NCI-H345 treated with DMSO at 0.1 percent for 48 hours (cell line): ENCODE results near the gene DTYMK.
A peak's percentile ranks its signal among the peaks of the same experiment; 100 is the strongest.

ENCODE experiments used
- DNase-seq: peaks from one replicate; lab custom pipeline; 2025; ENCODE audit not compliant: unreplicated experiment; lab: John Stamatoyannopoulos, UW

The DTYMK gene

DNA sequence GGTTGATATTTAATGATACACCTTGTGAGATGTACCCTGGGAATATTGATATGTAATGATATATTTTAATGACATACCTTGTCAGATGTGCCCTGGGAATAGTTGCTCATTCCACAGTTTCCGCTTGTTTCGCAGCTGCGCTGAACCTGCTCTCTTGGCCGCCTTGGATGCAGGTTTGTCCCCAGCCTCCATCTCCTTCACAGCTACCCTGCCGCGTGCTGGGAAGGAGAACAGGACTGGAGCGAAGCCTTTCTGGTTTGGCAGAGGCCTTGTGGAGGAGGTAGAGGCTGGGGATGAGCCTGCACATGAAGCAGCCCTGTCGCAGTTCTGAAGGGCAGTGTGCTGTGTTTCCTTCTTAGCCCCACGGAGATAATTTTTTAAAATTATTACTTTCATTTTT, 34.5 kb downstream of the DTYMK start:
- DNase-seq = no peak

DNA sequence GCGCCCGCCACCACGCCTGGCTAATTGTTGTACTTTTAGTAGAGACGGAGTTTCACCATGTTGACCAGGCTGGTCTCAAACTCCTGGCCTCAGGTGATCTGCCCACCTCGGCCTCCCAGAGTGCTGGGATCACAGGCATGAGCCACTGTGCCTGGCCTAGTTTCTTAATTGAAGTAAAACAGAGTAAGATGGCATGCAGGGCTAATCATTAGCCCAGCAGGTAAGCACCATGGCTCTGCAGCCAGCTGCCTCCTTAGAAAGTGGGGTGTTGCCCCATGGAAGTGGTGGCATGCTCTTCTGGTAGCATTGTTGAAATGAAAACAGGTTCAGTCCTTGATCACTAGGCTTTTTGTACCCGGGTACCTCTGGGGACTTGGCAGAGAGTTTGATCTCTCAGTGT, 36.7 kb downstream of the DTYMK start:
- DNase-seq = no peak

DNA sequence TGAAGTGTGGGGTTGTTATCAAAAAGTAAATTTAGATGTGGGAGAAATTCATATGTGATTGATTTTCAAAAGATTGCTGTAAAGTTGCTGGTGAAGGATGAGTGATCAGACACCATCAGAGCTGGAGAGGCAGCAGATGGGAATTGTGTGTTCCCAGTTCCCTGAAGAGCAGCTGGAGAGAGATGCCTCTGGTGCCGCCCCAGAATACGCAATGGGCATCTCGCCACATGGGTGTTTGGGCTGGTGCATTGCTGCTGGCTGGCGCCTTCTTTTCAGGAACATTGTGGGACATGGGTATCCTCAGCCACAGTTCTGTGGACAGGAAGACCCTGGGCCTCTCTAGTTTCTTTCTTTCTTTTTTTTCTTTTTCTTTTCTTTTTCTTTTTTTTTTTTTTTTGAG, 37.2 kb downstream of the DTYMK start:
- DNase-seq = no peak

DNA sequence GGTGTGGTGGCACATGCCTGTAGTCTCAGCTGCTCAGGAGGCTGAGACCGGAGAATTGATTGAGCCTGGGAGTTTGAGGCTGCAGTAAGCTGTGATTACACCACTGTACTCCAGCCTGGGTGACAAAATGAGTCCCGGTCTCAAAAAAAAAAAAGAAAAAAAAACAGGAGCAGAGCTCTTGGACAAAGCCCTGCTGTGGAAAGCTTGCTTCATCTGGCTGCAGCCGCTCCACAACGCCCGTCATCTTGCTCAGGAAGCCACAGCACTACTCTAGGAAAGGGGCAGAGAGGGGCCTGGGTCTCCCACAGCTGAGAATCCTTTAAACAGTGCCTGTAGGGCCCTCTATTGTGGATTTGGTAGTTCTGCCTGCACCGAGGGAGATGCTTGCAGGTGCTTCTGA, 38.2 kb downstream of the DTYMK start:
- no peak for DNase-seq

DNA sequence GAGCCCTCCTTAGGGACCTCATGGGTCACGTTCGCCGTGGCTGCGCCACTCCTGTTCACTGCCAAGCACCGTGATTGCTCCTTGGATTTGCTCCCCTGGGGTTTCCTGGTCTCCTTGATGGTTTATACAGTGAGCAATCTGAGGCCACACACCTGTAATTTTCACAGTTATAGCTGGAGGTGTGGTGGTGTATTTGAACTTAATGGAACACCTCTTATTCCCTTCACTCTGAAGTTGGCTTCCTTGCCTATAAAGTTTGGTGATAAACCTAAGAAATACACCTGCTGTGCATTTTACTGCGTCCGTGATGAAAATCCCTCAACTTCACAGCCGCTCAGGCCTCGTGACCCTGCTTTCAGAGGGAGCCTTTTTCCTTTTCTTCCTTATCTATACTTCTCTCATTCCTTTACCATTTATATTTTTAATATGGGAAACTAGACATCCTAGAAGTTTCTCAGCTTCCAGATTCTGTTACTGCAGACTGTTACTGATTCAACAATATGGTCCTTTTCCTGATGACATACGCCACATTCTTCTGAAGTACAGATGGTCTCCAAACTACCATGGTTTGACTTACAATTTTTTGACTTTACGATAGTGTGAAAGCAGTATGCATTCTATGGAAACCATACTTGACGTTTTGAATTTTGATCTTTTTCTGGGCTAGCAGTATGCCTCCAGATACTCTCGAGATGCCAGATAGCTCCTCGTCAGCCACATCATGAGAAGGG, 40.5 kb downstream of the DTYMK start:
- DNase-seq = no peak

DNA sequence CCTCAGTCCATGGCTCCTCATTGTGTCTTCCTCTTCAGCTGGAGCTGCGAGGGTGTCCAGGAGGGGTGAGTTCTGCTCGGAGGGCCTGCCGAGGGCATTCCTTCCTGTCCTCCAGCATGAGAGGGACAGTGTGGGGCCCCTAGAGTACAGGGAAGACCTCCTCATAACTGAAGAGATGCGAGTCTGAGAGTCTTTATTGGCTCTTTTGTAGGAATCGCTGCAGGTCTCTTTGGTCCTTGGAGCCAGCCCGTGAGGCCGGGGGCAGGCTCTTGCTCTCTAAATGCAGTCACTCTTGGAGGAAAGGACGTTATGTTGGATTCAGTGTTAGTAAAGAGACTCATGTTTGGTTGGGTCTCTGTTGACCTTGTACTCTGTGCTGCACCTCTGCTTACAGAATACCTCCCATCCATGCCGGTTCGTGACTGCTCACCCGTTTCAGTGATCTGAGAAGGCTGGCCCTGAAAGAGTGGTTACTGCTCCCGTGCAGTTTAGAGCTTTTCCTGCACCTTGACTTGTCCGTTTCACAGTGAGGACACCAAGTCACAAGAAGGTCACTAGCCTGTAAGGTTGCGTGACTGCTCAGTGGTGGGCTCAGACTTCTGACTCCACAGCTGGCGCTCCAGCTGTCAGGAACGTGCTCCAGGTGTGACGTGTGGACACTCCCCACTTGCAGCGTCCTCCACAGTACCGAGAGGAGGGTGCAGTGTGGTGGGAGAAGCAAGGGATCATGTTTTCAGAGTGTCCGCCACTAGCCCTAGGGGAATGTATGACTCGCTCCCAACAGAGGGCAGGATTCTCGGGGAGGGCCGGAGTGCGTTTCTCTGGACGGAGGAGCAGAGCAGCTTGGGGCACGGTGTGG, 41.3 kb downstream of the DTYMK start:
- DNase-seq = no peak

DNA sequence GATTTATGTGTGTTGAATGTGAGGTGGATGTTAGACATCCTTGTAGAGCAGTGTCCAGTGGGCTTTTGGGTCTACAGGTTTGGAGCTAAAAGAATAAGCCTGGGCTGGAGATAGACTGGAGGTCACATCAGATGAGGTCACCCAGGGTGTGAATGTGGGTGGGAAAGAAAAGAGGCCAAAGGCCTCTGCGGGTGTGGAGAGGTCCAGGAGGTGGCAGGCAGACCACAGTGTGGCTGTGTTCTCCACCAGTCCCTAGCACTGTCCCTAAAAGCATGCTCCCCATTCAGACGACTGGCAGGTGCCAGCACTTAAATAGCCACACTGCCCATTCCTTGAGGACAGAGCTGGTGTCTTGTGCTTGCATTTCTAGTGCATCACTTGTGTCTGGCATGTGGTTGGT, 45.0 kb downstream of the DTYMK start:
- no peak for DNase-seq

DNA sequence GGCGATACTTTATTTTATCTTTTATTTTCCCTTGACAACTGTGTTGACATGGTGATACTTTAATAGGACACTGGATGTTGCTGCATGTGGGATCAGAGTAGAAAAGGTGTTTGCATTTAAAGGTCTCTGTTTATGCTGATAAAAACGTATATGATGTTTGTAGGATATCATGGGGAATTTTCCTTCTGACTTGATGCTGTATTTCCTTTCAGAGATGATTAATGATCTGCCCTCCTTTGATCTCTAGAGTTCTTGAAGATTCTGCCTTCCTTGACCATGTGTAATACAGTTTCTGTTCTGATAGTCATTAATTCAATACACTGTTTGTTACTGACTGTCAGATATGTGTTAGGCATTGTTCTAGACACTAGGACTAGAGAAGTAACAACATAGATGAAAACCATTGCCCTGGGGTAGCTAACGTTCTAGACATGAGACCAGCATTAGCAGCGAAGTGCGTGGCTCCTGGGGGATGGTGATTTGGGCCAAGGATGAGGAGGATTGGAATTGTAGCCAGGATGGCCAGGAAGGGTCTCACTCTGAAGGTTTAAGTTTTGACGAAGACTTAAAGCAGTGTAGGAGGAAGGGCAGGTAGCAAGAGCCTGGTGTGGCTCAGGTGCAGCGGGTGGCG, 46.3 kb downstream of the DTYMK start:
- no peak for DNase-seq

DNA sequence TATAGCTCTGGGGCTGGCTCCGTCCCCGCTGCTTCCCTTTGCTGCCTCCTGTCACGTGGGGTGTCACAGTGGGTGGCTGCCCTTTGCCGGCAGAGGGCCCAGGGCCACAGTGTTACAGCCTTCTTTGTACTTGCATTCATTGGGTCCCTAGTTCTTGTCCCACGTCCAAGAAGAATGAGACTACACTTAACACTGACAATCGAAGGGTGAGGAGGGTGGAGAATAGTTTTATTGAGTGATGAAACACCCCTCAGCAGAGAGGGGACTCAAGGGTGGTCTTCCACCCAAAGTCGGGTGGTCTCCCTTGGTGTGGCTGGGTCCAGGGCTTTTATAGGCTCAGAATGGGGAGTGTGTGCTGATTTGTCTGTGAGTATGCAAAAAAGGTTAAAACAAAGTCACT, 47.2 kb downstream of the DTYMK start:
- no peak for DNase-seq

DNA sequence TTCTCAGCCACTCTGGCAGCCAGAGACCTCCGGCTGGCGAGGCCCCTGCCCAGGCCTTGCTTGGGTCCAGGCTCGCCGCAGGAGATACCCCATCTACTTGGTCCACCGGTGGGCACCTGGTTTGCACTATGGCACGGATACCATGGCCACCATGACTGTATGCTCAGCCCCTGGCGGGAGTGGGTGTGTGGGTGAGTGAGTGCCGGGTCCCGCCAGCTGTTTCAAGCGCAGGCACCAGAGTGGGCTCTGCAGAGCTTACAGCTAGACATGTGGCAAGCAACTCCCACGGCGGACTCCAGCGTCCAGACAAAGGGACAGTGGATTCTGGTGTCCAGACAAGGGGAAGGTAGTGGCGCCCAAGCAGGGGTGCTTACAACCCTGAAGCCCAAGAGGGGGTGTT, 47.7 kb downstream of the DTYMK start:
- DNase-seq = no peak

DNA sequence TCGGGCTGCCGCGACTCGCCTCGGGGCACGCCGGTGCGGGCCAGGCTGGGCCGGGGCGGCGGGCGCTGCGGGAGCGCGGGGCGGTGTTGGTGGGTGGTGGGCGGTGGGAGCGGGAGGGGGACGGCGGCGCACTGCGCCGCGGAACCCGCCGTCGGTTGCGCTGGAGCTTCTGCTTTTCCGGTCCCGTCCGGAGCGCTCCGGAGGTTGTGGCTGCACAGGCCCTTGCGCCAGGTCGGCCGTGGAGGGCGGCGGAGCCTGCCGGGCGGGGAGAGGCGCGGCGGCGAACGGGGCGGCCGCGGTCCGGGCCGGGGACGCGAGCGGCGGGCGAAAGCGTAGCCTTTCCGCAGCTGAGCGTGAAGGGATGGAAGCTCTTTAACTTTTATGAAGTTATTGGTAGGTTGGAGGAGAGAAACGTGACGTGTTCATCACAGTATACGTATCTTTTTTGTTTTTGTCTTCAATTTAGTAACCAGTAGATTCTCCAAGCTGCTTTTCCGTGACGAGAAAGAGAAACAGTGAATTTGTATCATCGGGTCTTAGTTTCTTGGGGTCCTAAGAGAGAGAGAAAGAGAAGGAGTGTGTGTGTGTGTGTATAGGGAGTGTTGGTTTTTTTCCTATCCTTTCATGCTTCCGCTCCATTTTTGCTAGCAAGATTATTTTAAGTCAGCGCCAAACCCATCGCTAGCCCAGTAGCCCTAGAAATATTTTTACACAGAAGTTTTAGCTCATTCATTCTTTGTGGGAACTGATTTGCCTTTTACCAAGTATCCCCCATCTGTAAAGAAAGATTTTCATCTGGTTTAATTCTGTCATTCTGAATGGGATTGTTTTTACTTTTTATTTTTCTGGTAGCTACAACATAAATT, 48.6 kb downstream of the DTYMK start:
- DNase-seq = no peak

DNA sequence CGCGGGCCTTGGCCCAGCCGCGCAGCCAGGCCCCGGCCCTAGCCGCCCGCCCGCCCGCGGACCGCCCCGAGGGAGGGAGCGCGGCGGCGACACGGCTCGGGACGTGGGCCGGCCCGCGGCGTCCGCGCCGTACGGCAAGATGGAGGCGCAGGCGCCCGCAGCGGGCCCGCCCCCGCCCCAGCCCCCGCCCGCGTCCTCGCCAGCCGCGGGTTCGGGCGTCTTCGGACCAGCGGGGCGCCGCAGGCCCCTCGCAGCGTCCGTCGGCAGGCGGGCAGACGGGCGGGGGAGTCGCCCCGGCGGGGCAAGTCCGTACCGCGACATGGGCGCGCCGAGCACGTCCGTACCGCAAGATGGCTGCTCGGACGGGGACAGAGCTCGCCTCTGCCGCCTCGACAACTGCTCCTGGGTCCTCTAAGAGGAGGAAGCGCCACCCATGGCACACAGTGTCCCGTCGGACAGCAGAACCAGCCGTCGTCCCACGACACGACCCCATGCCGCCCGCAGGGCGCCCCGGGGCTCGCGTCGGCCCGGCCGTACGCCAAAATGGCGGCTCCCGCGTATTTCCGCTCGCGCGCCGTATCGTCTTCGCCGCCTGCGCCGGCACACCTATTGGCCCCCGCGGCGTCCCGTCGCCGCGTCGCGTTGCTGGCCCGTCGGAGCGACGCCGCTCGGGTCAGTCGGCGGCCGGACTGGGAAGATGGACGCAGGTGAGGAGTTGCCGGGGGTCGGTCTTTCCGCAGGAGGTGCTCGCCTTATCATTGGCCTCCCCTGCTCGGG, 49.4 kb downstream of the DTYMK start, which contains the start of the genes ATG4B and THAP4:
Gene ATG4B (plus strand): TSS at position 676 of the 777 bp plus-strand sequence. CDS start 22 bp downstream, at position 698.
Gene THAP4 (minus strand): TSS at position 141 of the 777 bp plus-strand sequence. CDS start 141 bp downstream, outside the sequence.
- DNase-seq = peak; percentile 78

DNA sequence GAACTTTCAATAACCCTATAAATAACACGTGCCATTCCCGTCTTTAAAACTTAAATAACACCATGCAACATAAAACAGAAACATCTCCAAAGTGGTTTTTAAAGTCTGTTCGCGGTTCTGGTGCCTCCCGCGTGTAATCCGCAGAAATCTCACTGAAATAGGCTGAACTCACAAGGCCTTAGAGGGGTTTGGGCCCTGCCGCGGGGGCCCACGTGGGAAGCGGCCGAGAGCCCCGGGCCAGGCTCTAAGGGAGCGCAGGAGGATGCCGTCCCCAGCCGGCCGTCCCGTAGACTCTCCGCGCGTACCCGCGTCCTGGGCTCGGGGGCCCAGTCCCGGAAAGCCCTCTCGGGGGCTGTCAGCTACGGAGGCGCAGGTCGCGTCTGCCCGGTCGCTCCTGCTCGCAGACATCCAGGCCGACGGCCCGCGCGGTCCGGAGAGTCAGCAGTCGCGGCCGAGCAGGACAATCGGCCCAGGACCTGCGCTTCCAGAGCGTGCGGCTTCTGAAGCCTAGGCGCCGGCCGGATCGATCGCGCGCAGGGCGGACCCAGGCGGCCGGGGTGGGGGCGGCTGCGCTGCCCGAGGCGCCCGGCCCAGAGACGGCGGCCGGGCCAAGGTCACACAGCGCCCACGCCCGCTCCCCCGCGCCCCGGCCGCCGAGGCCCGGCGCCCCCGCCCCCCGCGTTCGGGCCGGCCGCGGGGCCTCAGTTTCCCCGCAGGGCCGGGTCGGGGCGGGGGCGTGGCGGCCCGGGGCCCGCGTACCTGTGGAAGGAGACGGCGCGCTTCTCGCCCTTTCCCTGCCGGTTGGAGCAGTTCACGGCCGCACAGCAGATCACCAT, 50.2 kb downstream of the DTYMK start:
- DNase-seq = no peak

DNA sequence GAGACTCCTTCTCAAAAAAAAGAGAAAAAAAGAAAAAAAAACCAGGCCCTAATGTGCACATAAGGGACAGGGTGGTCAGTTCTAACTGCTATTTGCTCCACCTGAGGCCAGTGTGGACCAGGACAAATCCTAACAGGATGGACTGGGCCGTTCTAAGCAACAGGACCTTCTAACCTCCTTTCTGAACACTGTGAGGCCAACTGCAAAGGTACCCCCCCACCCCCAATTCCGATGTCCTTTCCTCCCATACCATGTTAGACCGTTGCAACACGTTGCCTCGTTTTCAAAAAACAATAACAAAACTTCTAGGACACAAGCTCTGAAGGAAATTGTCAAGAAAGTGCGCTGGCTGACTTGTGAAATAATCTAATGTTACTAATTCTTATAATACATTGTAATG, 50.9 kb downstream of the DTYMK start:
- no peak for DNase-seq

DNA sequence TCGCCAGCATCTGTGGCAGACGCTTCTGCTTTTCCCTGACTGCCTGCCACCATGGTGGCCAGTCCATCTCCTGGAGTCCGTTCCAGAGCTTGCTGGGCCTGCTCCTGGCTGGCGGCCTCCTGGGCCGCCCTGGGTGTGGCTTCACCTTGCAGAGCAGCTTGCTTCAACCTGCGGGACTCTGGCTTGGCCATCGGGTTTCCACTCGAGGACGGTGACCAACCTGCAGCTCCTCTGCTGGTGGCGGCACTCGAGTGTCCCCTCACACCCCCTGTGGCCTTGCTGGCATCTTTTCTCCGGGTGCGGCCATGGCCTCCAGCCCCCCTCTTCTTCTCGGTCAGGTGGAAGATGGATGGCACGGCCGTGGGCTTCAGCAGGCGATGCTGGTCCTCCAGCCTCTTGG, 53.1 kb downstream of the DTYMK start:
- DNase-seq = no peak

DNA sequence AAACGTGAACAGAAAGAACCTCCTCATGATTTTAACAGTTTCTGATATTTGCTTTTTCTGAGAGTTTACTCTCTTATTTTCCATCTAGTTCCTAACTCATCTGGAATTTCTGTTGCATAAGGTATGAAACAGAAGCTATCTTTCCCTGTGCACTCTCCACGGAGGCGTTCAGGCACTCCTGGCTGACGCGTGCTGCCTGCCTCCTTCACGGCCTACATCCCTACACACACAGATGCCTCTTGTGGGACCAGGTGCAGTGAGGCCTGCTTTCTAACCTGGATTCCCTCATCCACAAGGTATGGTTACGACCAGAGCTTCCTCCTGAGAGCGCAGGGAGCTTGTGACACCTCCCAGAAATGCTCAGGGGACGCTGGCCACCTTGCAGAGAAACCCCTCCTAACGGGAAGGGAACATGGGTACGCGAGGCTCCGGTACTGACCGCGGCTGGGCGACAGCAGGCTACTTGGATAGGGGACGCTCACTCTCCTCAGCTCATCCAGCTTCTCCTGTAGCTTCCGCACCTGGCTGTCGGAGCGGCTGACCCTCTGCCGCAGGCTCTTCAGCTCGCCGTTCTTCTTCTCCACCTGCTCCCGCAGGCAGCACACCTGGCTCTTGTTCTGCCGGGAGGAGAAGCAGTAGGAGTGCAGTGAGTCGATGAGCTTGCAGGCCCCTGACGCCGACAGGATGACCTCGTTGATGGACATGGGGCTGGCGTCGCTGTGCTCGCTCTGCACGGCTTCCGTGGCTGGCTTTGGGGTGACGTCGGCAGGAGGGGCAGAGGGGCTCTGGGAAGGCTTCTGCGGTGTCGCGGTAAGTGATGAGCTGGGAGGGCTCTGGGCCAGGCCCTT, 53.9 kb downstream of the DTYMK start:
- no peak for DNase-seq

DNA sequence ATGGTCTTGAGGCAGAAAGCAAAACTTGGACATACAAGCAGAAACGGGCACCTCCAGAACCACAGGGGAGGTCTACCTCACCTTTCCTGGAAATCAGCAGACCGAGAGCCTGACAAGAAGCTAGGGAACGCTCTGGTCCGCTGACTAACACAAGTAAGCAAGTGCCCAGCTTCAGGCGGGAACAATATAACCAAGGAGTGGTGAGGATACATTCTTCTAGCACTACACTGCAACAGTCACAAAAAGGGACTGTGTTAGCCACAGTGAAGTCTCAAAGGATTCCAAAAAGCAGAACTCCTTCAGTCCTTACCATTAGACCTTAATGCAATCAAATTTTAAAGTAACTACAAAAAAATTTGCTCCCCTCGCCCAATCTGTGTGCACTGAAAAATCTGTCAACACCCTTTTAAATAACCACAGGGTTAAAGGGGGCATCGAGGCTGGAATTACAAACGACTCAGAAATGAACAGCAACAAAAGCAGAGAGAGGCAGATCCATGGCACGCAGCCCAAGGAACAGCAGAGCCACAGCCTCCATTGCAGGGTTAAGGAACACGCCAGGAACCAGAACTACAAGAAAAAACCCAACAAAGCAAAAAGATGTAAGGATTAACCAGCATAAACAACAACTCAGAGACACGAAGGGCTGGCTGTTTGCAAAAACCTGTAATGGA, 56.7 kb downstream of the DTYMK start:
- DNase-seq = no peak

DNA sequence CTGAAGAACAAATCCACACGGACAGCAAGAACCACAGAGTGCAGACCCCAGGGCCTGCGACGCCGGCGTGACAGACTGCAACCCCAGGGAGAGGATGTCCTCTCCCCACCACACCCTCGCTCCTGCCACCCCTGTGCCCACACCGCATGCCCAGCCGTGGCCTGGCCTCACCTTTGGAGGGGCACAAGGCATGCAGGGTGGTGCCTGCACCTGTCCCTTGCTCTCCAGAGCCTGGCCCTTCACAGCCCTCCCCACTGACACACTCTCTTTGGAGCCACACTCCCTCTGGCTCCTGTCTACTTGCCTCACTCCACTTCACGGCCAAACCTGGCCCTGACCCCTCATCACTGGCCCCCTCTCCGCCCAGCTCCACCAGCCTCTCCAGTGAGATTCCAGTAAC, 58.9 kb downstream of the DTYMK start:
- DNase-seq = no peak
